Keratinocyte (primary cell): ENCODE results near the gene KRTAP10-7.

Experiments
- CTCF ChIP-seq, 3 experiments: IDR thresholded peaks in 1 of 3; conservative IDR thresholded peaks in 1 of 3; optimal IDR thresholded peaks in 1 of 3; 2 replicates in 2 of 3; 3 replicates in 1 of 3; pipeline versions ENCODE3 to v1.5.1; 2011; ENCODE audit warnings: low read length in 3 of 3, mild to moderate bottlenecking in 3 of 3, moderate library complexity in 2 of 3, control low read depth in 1 of 3, inconsistent platforms in 1 of 3; ENCODE audit not compliant: insufficient read depth in 2 of 3; ENCODE audit errors: extremely low read depth in 1 of 3
- EZH2 ChIP-seq: IDR thresholded peaks from one replicate; pipeline ENCODE4 v1.6.1; 2012; ENCODE audit warnings: inconsistent platforms, mild to moderate bottlenecking, low read length, moderate library complexity

GRCh38 chr21:44589094-44589493 is 11.3 kb upstream of the KRTAP10-7 start:
- TF ChIP-seq CTCF (optimal IDR thresholded peaks at IDR 0.05 in 1 of 3, IDR thresholded peaks at IDR 0.05 in 1 of 3, conservative IDR thresholded peaks at IDR 0.05 in 1 of 3; ENCODE audit: extremely low read depth in 1 of 3, insufficient read depth in 2 of 3, low read length in 3 of 3) (no peak), EZH2 (no peak)
